ENCODE results near the gene STARD5. TPM values are rescaled to one million over a fixed set of nuclear protein-coding genes. Genes with fewer than 3 reads are reported as not detected.

Gene STARD5
- total and polyA plus RNA-seq, 11 donors = 0.49 to 3.7 (median 1.4) TPM

- no peak for DNase-seq
- no peak for TF ChIP-seq CTCF (IDR thresholded peaks at IDR 0.05)
- no peak for TF ChIP-seq POLR2A (IDR thresholded peaks at IDR 0.05)
- no peak overlapping the region for H3K27ac ChIP-seq
- H3K4me3 ChIP-seq = no peak overlapping the region
- H3K9me3 ChIP-seq = no peaks in the 10 kb centered on the region
- no peaks in the 10 kb centered on the region for H3K27me3 ChIP-seq
- WGBS, 4 donors = 90 to 95% (median 92%) methylated on average over 4 of the region's 4 CpGs
- no peak for ATAC-seq
- peaks cover 0 to 10% (median 0%) of the 10 kb centered on the region in 9 donors for H3K36me3 ChIP-seq
- H3K4me1 ChIP-seq = peaks cover 0 to 26% (median 12%) of the 10 kb centered on the region in 12 donors
- intact Hi-C loops (cut with DNase I) = loop anchor here in 5 of 10 donors (10.0 kb wide), 4 partner anchors 269 to 809 kb away; partner anchors contain the start of gene MESD (in 1 of the 5)
Measured at GRCh38 chr15:81263477-81263876, 60.5 kb downstream of the STARD5 start.

- Histone ChIP-seq H3K27me3 (no peaks in the 10 kb centered on the region), H3K4me1 (peaks cover 0 to 24% (median 11%) of the 10 kb centered on the region in 12 donors), H3K4me3 (no peak overlapping the region), H3K27ac (no peak overlapping the region), H3K36me3 (peaks cover 0 to 4% (median 0%) of the 10 kb centered on the region in 9 donors), H3K9me3 (no peaks in the 10 kb centered on the region)
- no peak for ATAC-seq
- 73 to 90% (median 89%) methylated on average over 5 to 6 of the region's 6 CpGs for WGBS, 4 donors
- intact Hi-C loops (cut with DNase I) = loop anchor here in 5 of 10 donors (10.0 kb wide), 4 partner anchors 266 to 806 kb away; partner anchors contain the start of gene MESD (in 1 of the 5)
- DNase-seq = no peak
- TF ChIP-seq POLR2A (IDR thresholded peaks at IDR 0.05) (no peak), CTCF (IDR thresholded peaks at IDR 0.05) (no peak)
Measured at GRCh38 chr15:81261172-81261811, 62.6 kb downstream of the STARD5 start.

GRCh38 chr15:81259760-81260298 is 64.1 kb downstream of the STARD5 start:
- H3K9me3 ChIP-seq = no peaks in the 10 kb centered on the region
- ATAC-seq (no peak), DNase-seq (no peak)
- peaks cover 0 to 13% (median 0%) of the 10 kb centered on the region in 12 donors for H3K4me1 ChIP-seq
- no peaks in the 10 kb centered on the region for H3K27me3 ChIP-seq
- intact Hi-C loops (cut with DNase I) = loop anchor here in 6 of 10 donors (2.0 to 10.0 kb wide), 7 partner anchors 63 to 805 kb away; partner anchors contain the start of genes IL16 (in 1 of the 6) and MESD (in 1 of the 6)
- TF ChIP-seq CTCF (IDR thresholded peaks at IDR 0.05) = no peak
- no peak for TF ChIP-seq POLR2A (IDR thresholded peaks at IDR 0.05)
- 62 to 84% (median 70%) methylated on average over 4 of the region's 4 CpGs for WGBS, 4 donors
- no peak overlapping the region for H3K4me3 ChIP-seq
- no peak overlapping the region for H3K27ac ChIP-seq
- peaks cover 0 to 4% (median 0%) of the 10 kb centered on the region in 9 donors for H3K36me3 ChIP-seq

Other genes with a start within 250 kb of the STARD5 start
- 1 to 10 TPM in 3 of 9 donors, under 1 TPM in 5, not detected in 1; 0.22 to 2.0 (median 0.81) TPM for gene CFAP161, start 189.9 kb downstream of the STARD5 start, total RNA-seq
- gene CFAP161, start 189.9 kb downstream of the STARD5 start, polyA plus RNA-seq = under 1 TPM in 1 of 2 donors, not detected in 1; 0.30 TPM
- 10 to 100 TPM in 2 of 9 donors, 1 to 10 TPM in 7; 1.2 to 21.6 (median 3.9) TPM for gene IL16, start 127.3 kb downstream of the STARD5 start, total RNA-seq
- gene IL16, start 127.3 kb downstream of the STARD5 start, polyA plus RNA-seq = 1 to 10 TPM; 2.5 to 2.8 TPM
- under 1 TPM in 1 of 9 donors, not detected in 8; 0.19 TPM for gene TMC3, start 50.1 kb upstream of the STARD5 start, total RNA-seq
- gene TMC3, start 50.1 kb upstream of the STARD5 start, polyA plus RNA-seq = not detected

Measured in heart left ventricle (tissue), 16 donors.